Endodermal cell (in vitro differentiated cells): ENCODE measurements around the gene MYL6. TPM values are rescaled to one million over a fixed set of nuclear protein-coding genes. Genes with fewer than 3 reads are reported as not detected.

Source experiments
- DNase-seq: peaks from one replicate; pipeline ENCODE4 v3.0.0-alpha.2; 2017
- H3K27ac ChIP-seq: 2 replicates; pipeline ENCODE4 v1.5.1; 2013; ENCODE audit warnings: mild to moderate bottlenecking, low read depth, low read length, moderate library complexity
- H3K27me3 ChIP-seq: 2 replicates; pipeline ENCODE4 v1.6.1; 2013; ENCODE audit warnings: mild to moderate bottlenecking, low read length, moderate library complexity; ENCODE audit not compliant: insufficient read depth, control insufficient read depth, poor library complexity, severe bottlenecking
- H3K36me3 ChIP-seq: 2 replicates; pipeline ENCODE4 v1.7.0; 2013; ENCODE audit warnings: mild to moderate bottlenecking, low read length, moderate library complexity; ENCODE audit not compliant: control insufficient read depth, insufficient read depth
- H3K4me1 ChIP-seq: one replicate; pipeline ENCODE4 v1.7.0; 2013; ENCODE audit warnings: low read length; ENCODE audit not compliant: control insufficient read depth, insufficient read depth
- H3K4me3 ChIP-seq: 2 replicates; pipeline ENCODE4 v1.5.1; 2013; ENCODE audit warnings: mild to moderate bottlenecking, low read length, moderate library complexity
- H3K9ac ChIP-seq: 2 replicates; pipeline ENCODE4 v1.6.1; 2013; ENCODE audit warnings: mild to moderate bottlenecking, low read length, moderate library complexity; ENCODE audit not compliant: poor library complexity, severe bottlenecking; ENCODE audit errors: extremely low read depth
- H3K9me3 ChIP-seq: 2 replicates; pipeline ENCODE4 v1.6.1; 2013; ENCODE audit warnings: mild to moderate bottlenecking, low read length, moderate library complexity; ENCODE audit not compliant: control insufficient read depth
- H3K27ac Mint-ChIP-seq: 2 replicates; pipeline ENCODE4 v1.8.0; 2020; ENCODE audit warnings: mixed read lengths
- H3K27me3 Mint-ChIP-seq: 2 replicates; pipeline ENCODE4 v1.8.0; 2021; ENCODE audit warnings: mild to moderate bottlenecking, mixed read lengths; ENCODE audit not compliant: insufficient read depth
- H3K36me3 Mint-ChIP-seq: 2 replicates; pipeline ENCODE4 v1.8.0; 2020; ENCODE audit warnings: low read depth, mixed read lengths
- H3K4me1 Mint-ChIP-seq: 2 replicates; pipeline ENCODE4 v1.8.0; 2020; ENCODE audit warnings: mixed read lengths
- H3K4me3 Mint-ChIP-seq: 2 replicates; pipeline ENCODE4 v1.8.0; 2020; ENCODE audit warnings: mild to moderate bottlenecking, moderate library complexity, mixed read lengths
- H3K9me3 Mint-ChIP-seq: 2 replicates; pipeline ENCODE4 v1.8.0; 2020; ENCODE audit warnings: mild to moderate bottlenecking, mixed read lengths
- CTCF ChIP-seq: fragments of 200-600 bp; sonication (generic); conservative IDR thresholded peaks from 2 replicates; pipeline ENCODE4 v1.5.0; 2021; ENCODE audit warnings: antibody characterized with exemption, mild to moderate bottlenecking
- WGBS, 2 experiments: methylation state at CpG; one replicate each; pipeline versions ENCODE4 v1.1.5 to v1.1.7; 2013; ENCODE audit warnings: missing lambda C conversion rate in 2 of 2, mixed read lengths in 1 of 2; ENCODE audit not compliant: insufficient coverage in 1 of 2, insufficient read length in 1 of 2; 5-methylcytosine and 5-hydroxymethylcytosine counted together
- total RNA-seq, 2 donors: library from RNA; stranded (reverse); fragmentation: NEBNext Ultra II Directional in 1 of 2; extraction: Animal tissue kit (Norgen Biotek cat#: 25700) in 1 of 2; gene quantifications; 2 replicates in 1 of 2; 3 replicates in 1 of 2; pipeline ENCODE4 v1.2.1, GENCODE V29; 2021

MYL6 gene
- total RNA-seq, 2 donors from 2014 or later = 1,640 to 1,647 TPM

DNA sequence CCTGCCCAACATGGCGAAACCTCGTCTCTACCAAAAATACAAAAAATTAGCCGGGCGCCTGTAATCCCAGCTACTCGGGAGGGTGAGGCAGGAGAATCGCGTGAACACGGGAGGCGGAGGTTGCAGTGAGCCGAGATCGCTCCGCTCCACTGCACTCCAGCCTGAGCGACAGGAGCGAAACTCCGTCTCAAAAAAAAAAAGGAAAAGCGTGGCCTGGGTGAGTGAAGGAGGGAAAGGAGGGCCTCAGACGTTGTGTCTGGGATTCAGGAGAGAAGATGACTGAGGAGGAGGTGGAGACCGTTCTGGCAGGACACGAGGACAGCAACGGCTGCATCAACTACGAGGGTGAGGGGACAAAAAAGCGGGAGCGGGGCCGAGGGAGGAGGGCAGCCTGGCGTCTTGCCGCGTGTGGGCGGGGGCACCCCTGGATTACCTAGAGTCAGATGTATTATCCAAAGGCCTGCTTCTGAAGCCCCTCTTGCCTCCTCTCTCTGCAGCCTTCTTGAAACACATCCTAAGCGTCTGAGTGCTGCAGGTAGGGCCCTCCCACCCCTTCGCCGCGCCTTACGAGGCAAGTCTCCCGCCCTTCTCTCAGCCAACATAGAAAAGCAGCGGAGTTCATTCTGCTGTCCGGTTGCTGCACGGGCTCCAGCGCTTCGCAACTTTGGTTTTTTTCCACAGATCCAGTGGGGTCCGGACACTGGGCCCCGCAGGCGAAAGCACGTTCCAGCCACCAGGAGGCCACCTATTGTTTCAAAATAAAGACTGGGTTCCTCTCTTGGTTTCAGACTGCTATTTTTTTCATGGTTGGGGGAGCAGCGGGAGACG, 744 bp upstream of the MYL6 start:
- Mint-ChIP-seq H3K27me3 (no peaks in the 10 kb centered on the region), H3K36me3 (peaks cover 40% of the 10 kb centered on the region), H3K9me3 (no peaks in the 10 kb centered on the region), H3K27ac (peak overlapping the region; percentile 99), H3K4me1 (peaks cover 68% of the 10 kb centered on the region), H3K4me3 (peak overlapping the region; percentile 96)
- 28 to 31% methylated on average over 36 to 45 of the region's 45 CpGs for WGBS, 2 experiments
- peak overlapping the region; percentile 95 for H3K27ac ChIP-seq
- DNase-seq = peak; percentile 97
- H3K27me3 ChIP-seq = no peaks in the 10 kb centered on the region
- TF ChIP-seq CTCF = peak; percentile 83
- H3K4me3 ChIP-seq = peak overlapping the region; percentile 77
- H3K9me3 ChIP-seq = no peaks in the 10 kb centered on the region
- peaks cover 53% of the 10 kb centered on the region for H3K36me3 ChIP-seq
- H3K9ac ChIP-seq = peak overlapping the region; percentile 66
- peaks cover 21% of the 10 kb centered on the region for H3K4me1 ChIP-seq

- peak overlapping the region; percentile 90 for H3K27ac ChIP-seq
- Mint-ChIP-seq H3K4me1 (peaks cover 65% of the 10 kb centered on the region), H3K27ac (peak overlapping the region; percentile 99), H3K36me3 (peaks cover 50% of the 10 kb centered on the region), H3K9me3 (no peaks in the 10 kb centered on the region), H3K4me3 (peak overlapping the region; percentile 96), H3K27me3 (no peaks in the 10 kb centered on the region)
- H3K36me3 ChIP-seq = peaks cover 65% of the 10 kb centered on the region
- peak overlapping the region; percentile 97 for H3K4me3 ChIP-seq
- WGBS, 2 experiments = 0% methylated on average over 2 to 6 of the region's 6 CpGs
- peaks cover 15% of the 10 kb centered on the region for H3K4me1 ChIP-seq
- H3K27me3 ChIP-seq = no peaks in the 10 kb centered on the region
- peak overlapping the region; percentile 97 for H3K9ac ChIP-seq
- H3K9me3 ChIP-seq = no peaks in the 10 kb centered on the region
- no peak for TF ChIP-seq CTCF
- DNase-seq = peak; percentile 89
These were observed 835 bp downstream of the MYL6 start for GRCh38 chr12:56158926-56159461.

GRCh38 chr12:56159482-56160192, 1.5 kb downstream of the MYL6 start:
- WGBS, 2 experiments = 61 to 70% methylated on average over 7 to 8 of the region's 8 CpGs
- H3K27me3 ChIP-seq = no peaks in the 10 kb centered on the region
- peak overlapping the region; percentile 97 for H3K9ac ChIP-seq
- H3K4me3 Mint-ChIP-seq = peak overlapping the region; percentile 96
- peaks cover 57% of the 10 kb centered on the region for H3K36me3 Mint-ChIP-seq
- H3K36me3 ChIP-seq = peaks cover 71% of the 10 kb centered on the region
- no peak for TF ChIP-seq CTCF
- H3K4me1 Mint-ChIP-seq = peaks cover 58% of the 10 kb centered on the region
- no peaks in the 10 kb centered on the region for H3K27me3 Mint-ChIP-seq
- H3K9me3 Mint-ChIP-seq = no peaks in the 10 kb centered on the region
- H3K27ac ChIP-seq = no peak overlapping the region
- H3K9me3 ChIP-seq = no peaks in the 10 kb centered on the region
- DNase-seq = peak; percentile 51
- H3K27ac Mint-ChIP-seq = peak overlapping the region; percentile 99
- peak overlapping the region; percentile 97 for H3K4me3 ChIP-seq
- H3K4me1 ChIP-seq = peaks cover 8% of the 10 kb centered on the region
